ENCODE measurements around the gene ZNF548. TPM values are rescaled to one million over a fixed set of nuclear protein-coding genes. Genes with fewer than 3 reads are reported as not detected.

The ZNF548 gene
- total and polyA plus RNA-seq, 10 donors: 12.4 to 48.2 (median 29.8) TPM

DNA sequence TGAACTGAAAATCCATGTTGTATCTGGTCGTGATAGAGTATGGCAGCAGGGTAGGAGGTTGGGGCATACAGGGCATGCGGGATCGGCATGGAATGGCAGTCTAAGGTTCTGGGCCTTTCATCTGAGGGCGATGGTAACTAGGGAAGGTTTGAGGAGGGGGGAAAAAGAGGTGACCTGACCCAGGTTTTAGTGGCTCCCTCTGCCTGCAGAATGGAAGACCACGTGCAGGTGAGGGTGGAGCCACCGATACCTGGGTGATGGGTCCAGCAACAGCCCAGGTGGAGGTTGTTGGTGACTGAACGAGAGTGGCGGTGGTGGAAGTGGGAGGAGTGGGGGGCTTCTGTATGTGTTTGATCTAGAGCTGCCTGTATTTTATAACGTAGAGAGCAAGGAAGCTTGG, 49.3 kb downstream of the ZNF548 start:
- Histone ChIP-seq H3K4me1 (peaks cover 15 to 32% (median 20%) of the 10 kb centered on the region in 6 donors), H3K36me3 (peaks cover 0 to 58% (median 15%) of the 10 kb centered on the region in 6 donors), H3K27me3 (replicated peaks in 1 of 7) (no peaks in the 10 kb centered on the region), H3K9me3 (peaks cover 0 to 54% (median 40%) of the 10 kb centered on the region in 8 donors), H3K4me3 (no peak overlapping the region), H3K27ac (no peak overlapping the region)
- no peak for DNase-seq
- intact Hi-C loops (cut with DNase I; ENCODE audit: low total_unique reads): no loop called here
- WGBS, 5 donors: 89 to 95% (median 92%) methylated on average over 9 of the region's 9 CpGs
- no peak for TF ChIP-seq POLR2AphosphoS5 (IDR thresholded peaks at IDR 0.05)

DNA sequence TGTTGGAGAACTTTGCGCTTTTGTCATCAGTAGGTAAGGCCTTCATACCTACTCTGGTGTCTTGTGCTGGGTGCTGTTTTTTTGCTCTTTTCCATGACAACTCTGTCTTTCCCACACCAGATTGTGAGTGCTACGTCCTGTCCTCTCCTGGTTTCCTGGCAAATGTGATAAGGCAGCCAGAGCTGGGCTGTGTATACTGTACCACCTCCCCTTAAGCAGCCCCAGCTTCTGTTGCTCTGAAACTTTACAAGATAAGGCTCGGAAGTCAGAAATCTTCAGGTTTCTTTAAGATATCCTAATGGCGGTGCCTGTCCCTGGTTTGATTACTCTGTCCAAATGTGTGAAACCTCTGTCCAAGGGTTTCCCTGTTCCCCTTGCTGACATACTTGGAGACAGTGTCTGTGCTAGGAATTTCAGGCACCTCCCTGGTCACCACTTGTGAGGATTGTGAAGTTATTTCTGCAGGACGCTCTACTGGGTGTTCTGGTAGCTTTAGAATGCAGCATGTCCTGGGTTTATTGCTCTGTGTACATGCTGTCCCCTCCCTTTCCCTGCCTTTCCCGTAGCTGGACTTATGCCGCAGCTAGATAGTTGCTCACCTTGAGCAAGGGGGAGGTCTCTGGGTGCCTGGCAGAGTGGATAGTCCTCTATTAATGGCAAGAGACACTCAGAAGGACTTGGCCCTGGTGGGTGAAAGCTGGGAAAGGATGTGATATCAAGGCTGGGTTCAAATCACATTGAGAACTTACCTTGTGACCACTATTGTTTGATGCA, 52.5 kb downstream of the ZNF548 start:
- Histone ChIP-seq H3K36me3 (peaks cover 0 to 84% (median 28%) of the 10 kb centered on the region in 6 donors), H3K27ac (no peak overlapping the region), H3K4me3 (no peak overlapping the region), H3K4me1 (peaks cover 0 to 5% (median 1%) of the 10 kb centered on the region in 6 donors), H3K9me3 (peaks cover 0 to 87% (median 73%) of the 10 kb centered on the region in 8 donors), H3K27me3 (replicated peaks in 1 of 7) (no peaks in the 10 kb centered on the region)
- TF ChIP-seq, protein P1, sequence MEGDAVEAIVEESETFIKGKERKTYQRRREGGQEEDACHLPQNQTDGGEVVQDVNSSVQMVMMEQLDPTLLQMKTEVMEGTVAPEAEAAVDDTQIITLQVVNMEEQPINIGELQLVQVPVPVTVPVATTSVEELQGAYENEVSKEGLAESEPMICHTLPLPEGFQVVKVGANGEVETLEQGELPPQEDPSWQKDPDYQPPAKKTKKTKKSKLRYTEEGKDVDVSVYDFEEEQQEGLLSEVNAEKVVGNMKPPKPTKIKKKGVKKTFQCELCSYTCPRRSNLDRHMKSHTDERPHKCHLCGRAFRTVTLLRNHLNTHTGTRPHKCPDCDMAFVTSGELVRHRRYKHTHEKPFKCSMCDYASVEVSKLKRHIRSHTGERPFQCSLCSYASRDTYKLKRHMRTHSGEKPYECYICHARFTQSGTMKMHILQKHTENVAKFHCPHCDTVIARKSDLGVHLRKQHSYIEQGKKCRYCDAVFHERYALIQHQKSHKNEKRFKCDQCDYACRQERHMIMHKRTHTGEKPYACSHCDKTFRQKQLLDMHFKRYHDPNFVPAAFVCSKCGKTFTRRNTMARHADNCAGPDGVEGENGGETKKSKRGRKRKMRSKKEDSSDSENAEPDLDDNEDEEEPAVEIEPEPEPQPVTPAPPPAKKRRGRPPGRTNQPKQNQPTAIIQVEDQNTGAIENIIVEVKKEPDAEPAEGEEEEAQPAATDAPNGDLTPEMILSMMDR (IDR thresholded peaks at IDR 0.05 in 8 of 11, conservative IDR thresholded peaks at IDR 0.05 in 3 of 11): no peak
- TF ChIP-seq POLR2A (IDR thresholded peaks at IDR 0.05) (no peak), POLR2AphosphoS5 (IDR thresholded peaks at IDR 0.05) (no peak)
- no peak for DNase-seq
- intact Hi-C loops (cut with DNase I; ENCODE audit: low total_unique reads): no loop called here
- 77 to 94% (median 93%) methylated on average over 6 to 7 of the region's 7 CpGs for WGBS, 5 donors

DNA sequence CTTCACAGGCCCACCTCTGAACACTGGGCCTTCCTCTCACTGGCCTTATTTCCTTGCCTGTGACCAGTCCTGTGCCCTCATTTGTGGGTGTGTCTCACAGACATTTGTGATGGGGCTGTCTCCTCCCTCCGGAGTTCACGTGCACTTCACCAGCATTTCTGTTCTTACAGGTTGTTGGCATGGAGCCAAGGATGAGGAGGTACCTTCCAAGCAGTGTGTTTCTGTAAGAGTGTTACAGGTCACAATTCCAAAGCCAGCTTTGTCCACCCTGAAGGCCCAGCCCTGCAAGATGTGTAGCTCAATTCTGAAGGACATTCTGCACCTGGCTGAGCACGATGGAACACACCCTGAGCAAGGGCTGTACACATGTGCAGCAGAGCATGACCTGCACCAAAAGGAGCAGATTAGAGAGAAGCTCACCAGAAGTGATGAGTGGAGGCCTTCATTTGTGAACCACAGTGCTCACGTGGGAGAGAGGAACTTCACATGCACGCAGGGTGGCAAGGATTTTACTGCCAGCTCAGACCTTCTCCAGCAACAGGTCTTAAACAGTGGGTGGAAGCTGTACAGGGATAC, 53.6 kb downstream of the ZNF548 start:
- WGBS, 5 donors: 71 to 92% (median 84%) methylated on average over 5 of the region's 5 CpGs
- Histone ChIP-seq H3K27ac (no peak overlapping the region), H3K9me3 (peaks cover 0 to 97% (median 83%) of the 10 kb centered on the region in 8 donors), H3K4me1 (no peaks in the 10 kb centered on the region), H3K27me3 (replicated peaks in 1 of 7) (no peaks in the 10 kb centered on the region), H3K36me3 (peaks cover 0 to 78% (median 28%) of the 10 kb centered on the region in 6 donors), H3K4me3 (no peak overlapping the region)
- TF ChIP-seq POLR2A (IDR thresholded peaks at IDR 0.05): no peak
- TF ChIP-seq POLR2AphosphoS5 (IDR thresholded peaks at IDR 0.05): no peak
- TF ChIP-seq, protein P1 (IDR thresholded peaks at IDR 0.05 in 8 of 11, conservative IDR thresholded peaks at IDR 0.05 in 3 of 11): no peak
- intact Hi-C loops (cut with DNase I; ENCODE audit: low total_unique reads): no loop called here
- no peak for DNase-seq

DNA sequence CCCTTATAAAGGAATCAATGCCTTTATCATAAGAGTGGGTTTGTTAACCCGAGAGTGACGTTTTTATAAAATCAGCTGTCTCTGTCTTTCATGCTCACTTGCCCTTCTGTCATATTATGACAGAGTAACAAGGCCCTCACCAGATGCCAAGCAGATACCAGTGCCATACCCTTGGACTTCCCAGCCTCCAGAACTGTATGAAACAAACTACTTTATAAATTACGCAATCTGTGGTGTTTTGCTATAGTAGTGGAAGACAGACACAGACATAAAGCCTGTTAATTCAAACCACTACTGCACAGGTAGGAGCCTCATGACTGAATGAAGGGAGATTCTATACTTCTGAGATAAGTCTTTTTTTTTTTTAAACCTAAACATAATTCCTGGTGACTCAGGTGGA, 62.7 kb downstream of the ZNF548 start:
- H3K4me1 ChIP-seq: no peaks in the 10 kb centered on the region
- DNase-seq: no peak
- H3K4me3 ChIP-seq: no peak overlapping the region
- peaks cover 0 to 99% (median 83%) of the 10 kb centered on the region in 8 donors for H3K9me3 ChIP-seq
- intact Hi-C loops (cut with DNase I; ENCODE audit: low total_unique reads): no loop called here
- TF ChIP-seq, protein P1 (IDR thresholded peaks at IDR 0.05 in 8 of 11, conservative IDR thresholded peaks at IDR 0.05 in 3 of 11): no peak
- TF ChIP-seq POLR2AphosphoS5 (IDR thresholded peaks at IDR 0.05) (no peak), POLR2A (IDR thresholded peaks at IDR 0.05) (no peak)
- no peak overlapping the region for H3K27ac ChIP-seq
- WGBS, 5 donors: 91 to 98% (median 98%) methylated on average over 3 of the region's 3 CpGs
- H3K27me3 ChIP-seq (replicated peaks in 1 of 7): no peaks in the 10 kb centered on the region
- peaks cover 0 to 15% (median 0%) of the 10 kb centered on the region in 6 donors for H3K36me3 ChIP-seq

Other genes starting within 250 kb of the ZNF548 start
- gene ZIM3, start 244.7 kb upstream of the ZNF548 start, total RNA-seq: not detected
- not detected for gene ZIM3, start 244.7 kb upstream of the ZNF548 start, polyA plus RNA-seq
- not detected for gene DUXA, start 222.4 kb upstream of the ZNF548 start, total RNA-seq
- not detected for gene DUXA, start 222.4 kb upstream of the ZNF548 start, polyA plus RNA-seq
- gene ZNF264, start 198.4 kb upstream of the ZNF548 start, total RNA-seq: 10 to 100 TPM; 52.0 to 68.9 (median 58.9) TPM
- 1 to 10 TPM; 3.8 to 6.8 (median 6.4) TPM for gene ZNF264, start 198.4 kb upstream of the ZNF548 start, polyA plus RNA-seq
- gene AURKC, start 158.8 kb upstream of the ZNF548 start, total RNA-seq: 1 to 10 TPM; 3.1 to 8.3 (median 4.8) TPM
- 1 to 10 TPM; 4.1 to 5.5 (median 4.4) TPM for gene AURKC, start 158.8 kb upstream of the ZNF548 start, polyA plus RNA-seq
- gene ZNF805, start 149.2 kb upstream of the ZNF548 start, total RNA-seq: 10 to 100 TPM; 16.7 to 27.7 (median 18.1) TPM
- gene ZNF805, start 149.2 kb upstream of the ZNF548 start, polyA plus RNA-seq: 1 to 10 TPM in 1 of 3 donors, under 1 TPM in 2; 0.22 to 1.1 (median 0.88) TPM
- 10 to 100 TPM; 60.8 to 84.7 (median 68.1) TPM for gene ZNF460, start 109.4 kb upstream of the ZNF548 start, total RNA-seq
- gene ZNF460, start 109.4 kb upstream of the ZNF548 start, polyA plus RNA-seq: 1 to 10 TPM in 1 of 3 donors, under 1 TPM in 2; 0.24 to 2.1 (median 0.33) TPM
- 10 to 100 TPM in 6 of 7 donors, 1 to 10 TPM in 1; 9.7 to 16.9 (median 13.0) TPM for gene ZNF543, start 69.4 kb upstream of the ZNF548 start, total RNA-seq
- gene ZNF543, start 69.4 kb upstream of the ZNF548 start, polyA plus RNA-seq: 1 to 10 TPM; 1.6 to 2.4 (median 1.7) TPM
- 10 to 100 TPM in 6 of 7 donors, 1 to 10 TPM in 1; 9.8 to 16.7 (median 13.3) TPM for gene ZNF304, start 38.6 kb upstream of the ZNF548 start, total RNA-seq
- 1 to 10 TPM; 2.9 to 3.9 (median 3.6) TPM for gene ZNF304, start 38.6 kb upstream of the ZNF548 start, polyA plus RNA-seq
- gene TRAPPC2B, start 26.3 kb upstream of the ZNF548 start, total RNA-seq: 10 to 100 TPM in 4 of 7 donors, 1 to 10 TPM in 3; 7.7 to 36.6 (median 18.0) TPM
- 10 to 100 TPM; 20.2 to 24.0 (median 23.6) TPM for gene TRAPPC2B, start 26.3 kb upstream of the ZNF548 start, polyA plus RNA-seq
- 1 to 10 TPM; 3.3 to 8.8 (median 5.4) TPM for gene ZNF547, start 26.3 kb upstream of the ZNF548 start, total RNA-seq
- gene ZNF547, start 26.3 kb upstream of the ZNF548 start, polyA plus RNA-seq: 1 to 10 TPM; 2.3 to 3.5 (median 3.5) TPM
- 10 to 100 TPM; 13.4 to 23.0 (median 18.8) TPM for gene ZNF17, start 21.3 kb downstream of the ZNF548 start, total RNA-seq
- gene ZNF17, start 21.3 kb downstream of the ZNF548 start, polyA plus RNA-seq: 1 to 10 TPM; 1.8 to 3.5 (median 2.6) TPM
- 10 to 100 TPM in 4 of 7 donors, 1 to 10 TPM in 3; 7.3 to 15.4 (median 10.8) TPM for gene ZNF749, start 45.5 kb downstream of the ZNF548 start, total RNA-seq
- 1 to 10 TPM; 2.7 to 9.4 (median 5.4) TPM for gene ZNF749, start 45.5 kb downstream of the ZNF548 start, polyA plus RNA-seq
- 1 to 10 TPM in 5 of 7 donors, under 1 TPM in 2; 0.82 to 2.0 (median 1.4) TPM for gene VN1R1, start 67.3 kb downstream of the ZNF548 start, total RNA-seq
- gene VN1R1, start 67.3 kb downstream of the ZNF548 start, polyA plus RNA-seq: under 1 TPM; 0.26 to 0.30 (median 0.30) TPM
- 10 to 100 TPM; 10.9 to 33.7 (median 19.9) TPM for gene ZNF772, start 87.7 kb downstream of the ZNF548 start, total RNA-seq
- 1 to 10 TPM; 1.4 to 3.3 (median 2.7) TPM for gene ZNF772, start 87.7 kb downstream of the ZNF548 start, polyA plus RNA-seq
- 10 to 100 TPM in 6 of 7 donors, 1 to 10 TPM in 1; 8.8 to 20.4 (median 15.6) TPM for gene ZNF419, start 97.9 kb downstream of the ZNF548 start, total RNA-seq
- 1 to 10 TPM; 5.9 to 8.7 (median 8.3) TPM for gene ZNF419, start 97.9 kb downstream of the ZNF548 start, polyA plus RNA-seq
- 10 to 100 TPM; 10.5 to 25.2 (median 17.5) TPM for gene ZNF773, start 110.1 kb downstream of the ZNF548 start, total RNA-seq
- gene ZNF773, start 110.1 kb downstream of the ZNF548 start, polyA plus RNA-seq: 1 to 10 TPM; 3.0 to 5.7 (median 3.9) TPM
- 10 to 100 TPM in 4 of 7 donors, 1 to 10 TPM in 3; 8.5 to 13.0 (median 10.8) TPM for gene ZNF549, start 137.5 kb downstream of the ZNF548 start, total RNA-seq
- gene ZNF549, start 137.5 kb downstream of the ZNF548 start, polyA plus RNA-seq: 1 to 10 TPM; 2.6 to 3.9 (median 2.8) TPM
- 10 to 100 TPM; 10.5 to 39.5 (median 13.3) TPM for gene ZNF550, start 170.0 kb downstream of the ZNF548 start, total RNA-seq
- 1 to 10 TPM; 5.4 to 6.4 (median 5.4) TPM for gene ZNF550, start 170.0 kb downstream of the ZNF548 start, polyA plus RNA-seq
- gene ZNF416, start 189.1 kb downstream of the ZNF548 start, total RNA-seq: 1 to 10 TPM; 4.3 to 9.3 (median 6.1) TPM
- 1 to 10 TPM; 2.1 to 3.8 (median 3.4) TPM for gene ZNF416, start 189.1 kb downstream of the ZNF548 start, polyA plus RNA-seq
- gene ZIK1, start 194.3 kb downstream of the ZNF548 start, total RNA-seq: 10 to 100 TPM in 3 of 7 donors, 1 to 10 TPM in 4; 5.1 to 12.0 (median 8.6) TPM
- 1 to 10 TPM; 3.4 to 4.5 (median 3.7) TPM for gene ZIK1, start 194.3 kb downstream of the ZNF548 start, polyA plus RNA-seq
- gene ZNF530, start 210.0 kb downstream of the ZNF548 start, total RNA-seq: 1 to 10 TPM; 3.5 to 7.4 (median 4.1) TPM
- 1 to 10 TPM; 2.4 to 3.2 (median 2.9) TPM for gene ZNF530, start 210.0 kb downstream of the ZNF548 start, polyA plus RNA-seq
- gene ZNF134, start 224.4 kb downstream of the ZNF548 start, total RNA-seq: 10 to 100 TPM; 18.3 to 30.7 (median 23.1) TPM
- gene ZNF134, start 224.4 kb downstream of the ZNF548 start, polyA plus RNA-seq: 1 to 10 TPM; 3.7 to 7.6 (median 5.7) TPM
- gene ZNF211, start 243.3 kb downstream of the ZNF548 start, total RNA-seq: 10 to 100 TPM; 18.9 to 28.4 (median 20.8) TPM
- gene ZNF211, start 243.3 kb downstream of the ZNF548 start, polyA plus RNA-seq: 10 to 100 TPM in 2 of 3 donors, 1 to 10 TPM in 1; 9.5 to 14.2 (median 12.3) TPM

All from spleen (tissue), 11 donors.